Stomach smooth muscle (tissue), 2 donors: ENCODE results near the gene SH3BP4.

ENCODE experiments used
- H3K27ac ChIP-seq: one replicate; pipeline ENCODE4 v1.7.0; 2013; ENCODE audit warnings: mild to moderate bottlenecking, low read length, inconsistent platforms
- H3K27me3 ChIP-seq, 2 donors: one replicate each; pipeline ENCODE4 v1.7.0; 2013; ENCODE audit warnings: low read length in 2 of 2; ENCODE audit not compliant: insufficient read depth in 2 of 2, control insufficient read depth in 1 of 2
- H3K36me3 ChIP-seq, 2 donors: one replicate each; pipeline ENCODE4 v1.7.0; 2013; ENCODE audit warnings: low read length in 2 of 2; ENCODE audit not compliant: control insufficient read depth in 2 of 2, insufficient read depth in 2 of 2
- H3K4me1 ChIP-seq: one replicate; pipeline ENCODE4 v1.7.0; 2013; ENCODE audit warnings: low read length; ENCODE audit not compliant: control insufficient read depth, insufficient read depth
- H3K4me3 ChIP-seq, 2 donors: one replicate each; pipeline ENCODE4 v1.7.0; 2013; ENCODE audit warnings: low read length in 2 of 2
- H3K9ac ChIP-seq, 2 donors: one replicate each; pipeline ENCODE4 v1.7.0; 2013; ENCODE audit warnings: low read length in 2 of 2, mild to moderate bottlenecking in 1 of 2
- H3K9me3 ChIP-seq, 2 donors: one replicate each; pipeline ENCODE4 v1.7.0; 2013; ENCODE audit warnings: low read length in 2 of 2; ENCODE audit not compliant: control insufficient read depth in 2 of 2
- donor health status: healthy.
- donor health status: Pancreatic carcinoma.

SH3BP4 gene

DNA sequence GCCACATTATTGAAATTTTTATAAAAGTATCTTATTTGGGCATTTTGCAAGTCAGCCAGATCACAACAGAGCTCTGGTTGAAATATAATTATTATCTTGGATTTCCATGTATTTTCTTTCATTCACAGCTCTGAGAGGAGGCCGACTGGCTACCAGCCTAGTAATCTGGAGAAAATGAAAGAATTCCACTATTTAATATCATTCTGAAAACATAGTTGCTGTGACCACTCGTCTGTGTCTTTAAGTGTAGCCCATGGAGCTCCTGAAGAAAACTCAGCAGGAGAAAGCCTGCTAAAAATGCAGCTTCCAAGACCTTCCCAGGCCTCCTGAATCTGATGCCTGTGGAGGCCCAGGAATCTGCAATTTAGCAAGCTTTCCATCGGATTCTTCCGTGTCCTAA is 114.7 kb downstream of the SH3BP4 start:
- Histone ChIP-seq H3K9me3 (no peaks in the 10 kb centered on the region), H3K36me3 (no peaks in the 10 kb centered on the region), H3K9ac (no peak overlapping the region), H3K27me3 (no peaks in the 10 kb centered on the region), H3K4me3 (no peak overlapping the region), H3K4me1 (peaks cover 8% of the 10 kb centered on the region), H3K27ac (no peak overlapping the region)

GRCh38 chr2:235066895-235067294 is 115.1 kb downstream of the SH3BP4 start:
- no peak overlapping the region for H3K4me3 ChIP-seq
- no peaks in the 10 kb centered on the region for H3K9me3 ChIP-seq
- peaks cover 8% of the 10 kb centered on the region for H3K4me1 ChIP-seq
- no peaks in the 10 kb centered on the region for H3K36me3 ChIP-seq
- H3K27me3 ChIP-seq, result no peaks in the 10 kb centered on the region
- no peak overlapping the region for H3K27ac ChIP-seq
- H3K9ac ChIP-seq, result no peak overlapping the region

- H3K27ac ChIP-seq, result no peak overlapping the region
- H3K27me3 ChIP-seq, result no peaks in the 10 kb centered on the region
- peaks cover 5% of the 10 kb centered on the region for H3K4me1 ChIP-seq
- H3K9ac ChIP-seq, result no peak overlapping the region
- H3K36me3 ChIP-seq, result no peaks in the 10 kb centered on the region
- H3K9me3 ChIP-seq, result no peaks in the 10 kb centered on the region
- no peak overlapping the region for H3K4me3 ChIP-seq
Observed at GRCh38 chr2:235068701-235069100, 116.9 kb downstream of the SH3BP4 start.

DNA sequence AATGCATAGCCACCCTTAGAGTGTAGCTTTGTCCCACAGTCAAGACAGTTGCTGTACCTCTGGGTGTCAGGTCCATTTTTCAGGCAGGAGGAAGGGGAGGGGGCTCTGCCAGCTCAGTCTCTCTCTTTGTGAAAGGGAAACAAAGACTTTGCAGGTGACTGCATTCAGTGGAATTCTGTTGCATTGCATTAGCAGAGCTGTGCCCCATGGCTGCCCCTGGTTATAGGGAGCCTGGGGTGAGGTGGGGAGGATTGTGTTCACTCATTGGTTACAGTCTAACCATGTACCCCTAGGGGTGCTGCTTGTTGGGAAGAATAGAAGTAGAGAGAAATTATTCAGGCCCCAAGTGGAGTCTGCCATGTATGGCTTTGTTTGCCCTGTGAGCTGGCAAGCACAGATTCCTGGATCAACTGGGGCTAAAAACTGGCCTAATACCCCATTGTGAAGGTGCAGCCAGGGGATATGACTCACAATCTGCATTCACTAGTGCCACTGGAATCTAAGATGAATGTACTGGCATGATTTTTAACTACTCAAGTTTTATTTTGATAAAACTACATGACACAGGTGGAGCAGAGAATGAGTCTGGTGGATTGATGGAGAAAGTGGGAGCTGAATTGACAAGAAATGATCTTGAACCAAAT is 118.4 kb downstream of the SH3BP4 start:
- Histone ChIP-seq H3K9me3 (no peaks in the 10 kb centered on the region), H3K4me3 (no peak overlapping the region), H3K27me3 (no peaks in the 10 kb centered on the region), H3K36me3 (no peaks in the 10 kb centered on the region), H3K4me1 (no peaks in the 10 kb centered on the region), H3K27ac (no peak overlapping the region), H3K9ac (no peak overlapping the region)

GRCh38 chr2:235073868-235074413 is 122.1 kb downstream of the SH3BP4 start:
- Histone ChIP-seq H3K9ac (no peak overlapping the region), H3K4me1 (no peaks in the 10 kb centered on the region), H3K4me3 (no peak overlapping the region), H3K36me3 (no peaks in the 10 kb centered on the region), H3K27ac (no peak overlapping the region), H3K27me3 (no peaks in the 10 kb centered on the region), H3K9me3 (no peaks in the 10 kb centered on the region)

- H3K9ac ChIP-seq, result no peak overlapping the region
Observed at GRCh38 chr2:235077046-235077445, 125.2 kb downstream of the SH3BP4 start.

DNA sequence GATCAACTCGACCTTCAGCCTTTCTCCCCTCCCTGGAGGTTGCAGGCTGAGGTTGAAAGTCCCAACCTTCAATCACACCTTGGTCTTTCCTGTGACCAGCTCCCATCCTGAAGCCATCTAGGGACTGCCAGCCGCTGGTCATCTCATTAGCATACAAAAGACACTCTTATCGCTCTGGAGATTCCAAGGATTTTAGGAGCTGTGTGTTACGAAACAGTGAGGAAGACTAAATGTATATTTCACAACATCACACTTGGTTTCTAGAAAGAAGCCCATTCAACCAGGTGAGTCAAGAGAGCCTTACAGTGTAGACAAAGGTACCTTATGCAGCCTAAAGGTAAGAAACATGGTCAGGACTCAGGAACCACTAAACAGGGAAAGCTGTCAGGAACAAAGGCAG is 126.4 kb downstream of the SH3BP4 start:
- Histone ChIP-seq H3K9ac (no peak overlapping the region), H3K4me3 (no peak overlapping the region), H3K36me3 (no peaks in the 10 kb centered on the region), H3K9me3 (no peaks in the 10 kb centered on the region), H3K27ac (no peak overlapping the region), H3K27me3 (no peaks in the 10 kb centered on the region), H3K4me1 (no peaks in the 10 kb centered on the region)

More at GRCh38 chr2:235077046-235077445, 125.2 kb downstream of the SH3BP4 start:
- Histone ChIP-seq H3K4me3 (no peak overlapping the region), H3K4me1 (no peaks in the 10 kb centered on the region), H3K9me3 (no peaks in the 10 kb centered on the region), H3K27ac (no peak overlapping the region), H3K36me3 (no peaks in the 10 kb centered on the region), H3K27me3 (no peaks in the 10 kb centered on the region)

DNA sequence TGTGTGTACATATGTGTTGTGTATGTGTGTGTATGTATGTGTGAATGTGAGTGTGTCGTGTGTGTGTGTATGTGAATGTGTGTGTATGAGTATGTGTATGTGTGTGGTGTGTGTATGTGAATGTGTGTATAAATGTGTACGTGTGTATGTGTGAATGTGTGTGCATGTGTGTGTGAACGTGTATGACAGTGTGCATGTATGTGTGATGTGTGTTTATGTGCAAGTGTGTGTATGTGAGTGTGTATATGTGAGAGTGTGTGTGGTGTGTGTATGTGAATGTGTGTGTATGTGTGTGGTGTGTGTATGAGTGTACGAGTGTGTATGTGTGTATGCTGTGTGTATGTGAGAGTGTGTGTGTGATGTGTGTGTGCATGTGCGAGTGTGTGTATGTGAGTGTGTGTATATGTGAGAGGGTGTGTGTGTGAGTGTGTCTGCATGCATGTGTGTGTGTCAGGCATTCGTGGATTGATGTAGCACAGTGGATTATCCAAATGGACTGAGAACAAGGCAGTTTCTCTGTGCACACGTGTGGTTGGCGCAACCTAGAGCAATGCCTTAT is 127.2 kb downstream of the SH3BP4 start:
- Histone ChIP-seq H3K9ac (no peak overlapping the region), H3K4me3 (no peak overlapping the region), H3K36me3 (no peaks in the 10 kb centered on the region), H3K4me1 (no peaks in the 10 kb centered on the region), H3K27me3 (no peaks in the 10 kb centered on the region), H3K9me3 (no peaks in the 10 kb centered on the region), H3K27ac (no peak overlapping the region)

DNA sequence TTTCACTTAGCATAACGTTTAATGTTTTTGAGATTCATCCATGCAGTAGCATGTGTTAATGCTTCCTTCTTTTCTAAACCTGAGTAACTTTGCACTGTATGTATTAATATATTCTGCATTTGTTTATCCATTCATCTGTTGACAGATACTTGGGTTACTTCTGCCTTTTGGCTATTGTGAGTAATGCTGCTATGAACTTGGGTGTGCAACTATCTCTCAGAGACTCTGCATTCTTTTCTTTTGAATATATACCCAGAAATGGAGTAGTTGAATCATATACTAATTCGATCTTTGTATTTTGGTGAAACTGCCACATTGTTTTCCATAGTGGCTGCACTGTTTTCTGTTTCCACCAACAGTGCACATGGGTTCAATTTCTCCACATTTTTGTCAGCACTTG is 128.3 kb downstream of the SH3BP4 start:
- Histone ChIP-seq H3K27ac (no peak overlapping the region), H3K27me3 (no peaks in the 10 kb centered on the region), H3K9me3 (no peaks in the 10 kb centered on the region)

DNA sequence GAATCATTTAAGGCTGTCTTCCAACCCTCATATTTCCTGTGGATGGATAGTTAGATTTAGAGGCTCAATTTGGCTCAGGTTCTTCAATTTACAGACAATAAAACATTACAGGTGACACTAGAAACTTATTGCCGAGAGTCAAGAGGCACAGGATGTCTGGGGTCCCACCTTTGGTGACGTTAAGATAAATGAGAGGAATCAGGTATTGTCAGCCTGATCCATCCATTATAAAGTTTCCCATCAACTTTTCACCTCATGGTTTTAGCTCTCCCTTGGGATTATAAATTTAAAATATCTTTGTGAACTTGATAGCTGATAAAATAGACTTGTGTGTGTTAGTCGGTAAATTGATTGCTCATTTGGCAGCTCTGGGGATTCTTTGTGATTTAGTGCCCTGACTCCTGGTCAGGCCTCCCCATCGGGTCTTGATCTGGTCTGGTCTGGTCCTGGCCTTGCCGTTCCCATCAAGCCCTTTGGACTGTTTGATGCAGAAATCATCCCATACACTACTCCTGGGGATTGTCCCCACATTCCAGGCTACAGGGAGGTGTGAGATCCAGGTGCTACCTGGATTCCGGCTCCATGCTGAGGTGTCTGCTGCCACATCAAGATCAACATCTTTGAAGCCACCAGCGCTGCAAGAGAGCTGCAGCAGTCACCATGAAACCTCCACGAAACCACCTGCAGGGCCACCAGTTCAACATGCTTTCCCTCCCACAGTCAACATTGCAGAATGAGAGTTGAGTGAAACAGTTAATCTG is 130.9 kb downstream of the SH3BP4 start:
- Histone ChIP-seq H3K9me3 (no peaks in the 10 kb centered on the region), H3K27me3 (no peaks in the 10 kb centered on the region), H3K9ac (no peak overlapping the region), H3K27ac (no peak overlapping the region), H3K36me3 (no peaks in the 10 kb centered on the region), H3K4me3 (no peak overlapping the region), H3K4me1 (peaks cover 7% of the 10 kb centered on the region)

More for the DNA sequence above, 128.3 kb downstream of the SH3BP4 start:
- Histone ChIP-seq H3K36me3 (no peaks in the 10 kb centered on the region), H3K4me3 (no peak overlapping the region), H3K4me1 (no peaks in the 10 kb centered on the region), H3K9ac (no peak overlapping the region)
